AG09319 (cell line): Measurements from ENCODE around the gene ARHGDIB.

Experiments used
- DNase-seq: peaks from one replicate; pipeline ENCODE4 v3.0.0-alpha.2; 2010; ENCODE audit warnings: low read depth; ENCODE audit errors: extremely low read depth
- CTCF ChIP-seq: IDR thresholded peaks from 2 replicates; pipeline ENCODE4 v1.5.1; 2011; ENCODE audit warnings: low read depth, mild to moderate bottlenecking, inconsistent platforms, low read length, moderate library complexity

Gene ARHGDIB

GRCh38 chr12:14961466-14962152 lies at the start of gene ARHGDIB:
Gene ARHGDIB, minus strand, starts transcription at chr12:14961601. Its CDS starts 10,889 bp downstream, at chr12:14950712.
- DNase-seq = no peak
- TF ChIP-seq CTCF = no peak

- no peak for TF ChIP-seq CTCF
- no peak for DNase-seq
Measured at GRCh38 chr12:15011162-15011561, 49.8 kb upstream of the ARHGDIB start.

- no peak for TF ChIP-seq CTCF
- no peak for DNase-seq
Measured at GRCh38 chr12:15007551-15007950, 46.1 kb upstream of the ARHGDIB start.

GRCh38 chr12:15005064-15005463 lies 43.7 kb upstream of the ARHGDIB start:
- no peak for DNase-seq
- TF ChIP-seq CTCF = no peak

GRCh38 chr12:15004421-15004820 lies 43.0 kb upstream of the ARHGDIB start:
- no peak for DNase-seq
- no peak for TF ChIP-seq CTCF

- TF ChIP-seq CTCF = no peak
Measured at GRCh38 chr12:15001733-15002382, 40.5 kb upstream of the ARHGDIB start.

GRCh38 chr12:15000575-15000974 lies 39.2 kb upstream of the ARHGDIB start:
- no peak for DNase-seq
- no peak for TF ChIP-seq CTCF

More at GRCh38 chr12:15001733-15002382, 40.5 kb upstream of the ARHGDIB start:
- DNase-seq = no peak
